ENCODE results near the gene TOMM5. TPM values are rescaled to one million over a fixed set of nuclear protein-coding genes. Genes with fewer than 3 reads are reported as not detected.

TOMM5 gene
- total RNA-seq (2014; rRNA removed; shearing (Covaris generic)): 215 and 224 TPM in 2 replicates

DNA sequence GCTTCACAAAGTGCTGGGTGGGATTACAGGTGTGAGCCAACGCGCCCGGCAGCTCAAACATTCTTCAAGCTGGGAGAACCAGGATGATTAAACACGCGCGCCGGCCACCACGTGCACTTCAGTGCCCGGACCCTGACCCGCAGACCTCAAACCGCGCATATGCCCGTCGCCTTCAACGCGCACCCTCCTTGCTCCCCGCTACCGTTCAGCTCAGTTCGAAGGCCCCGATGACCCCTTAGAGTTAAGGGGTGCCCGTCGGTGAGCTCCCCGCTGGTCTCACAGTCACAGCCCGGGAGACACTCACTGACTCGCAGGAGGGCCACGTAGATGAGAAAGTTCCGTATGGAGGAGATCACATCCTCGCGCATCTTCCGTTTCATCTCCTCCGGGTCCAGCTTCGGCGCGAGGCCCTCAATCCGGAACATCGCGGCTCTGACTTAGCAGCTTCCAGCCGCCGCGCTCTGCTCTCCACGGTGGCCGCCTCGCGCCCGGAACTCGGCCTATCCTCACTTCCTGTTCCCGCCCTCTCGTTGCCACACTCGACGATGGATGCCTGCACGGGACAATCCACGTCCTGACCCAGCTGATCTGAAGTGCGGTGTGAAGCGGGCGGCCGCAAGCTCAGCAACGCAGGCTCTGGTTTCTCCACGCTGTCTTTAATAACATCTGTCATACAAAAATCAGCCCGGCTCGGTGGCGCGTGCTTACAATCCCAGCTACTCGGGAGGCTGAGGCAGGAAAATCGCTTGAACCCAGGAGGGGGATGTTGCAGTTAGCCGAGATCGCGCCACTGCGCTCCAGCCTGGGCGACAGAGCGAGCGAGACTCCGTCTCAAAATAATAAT, at the start of gene TOMM5:
Gene TOMM5, minus strand, starts transcription at position 490 of the 844 bp plus-strand sequence. Its CDS starts 65 bp downstream, at position 425.
- peak; percentile 78 for DNase-seq (ENCODE audit: low spot score)

DNA sequence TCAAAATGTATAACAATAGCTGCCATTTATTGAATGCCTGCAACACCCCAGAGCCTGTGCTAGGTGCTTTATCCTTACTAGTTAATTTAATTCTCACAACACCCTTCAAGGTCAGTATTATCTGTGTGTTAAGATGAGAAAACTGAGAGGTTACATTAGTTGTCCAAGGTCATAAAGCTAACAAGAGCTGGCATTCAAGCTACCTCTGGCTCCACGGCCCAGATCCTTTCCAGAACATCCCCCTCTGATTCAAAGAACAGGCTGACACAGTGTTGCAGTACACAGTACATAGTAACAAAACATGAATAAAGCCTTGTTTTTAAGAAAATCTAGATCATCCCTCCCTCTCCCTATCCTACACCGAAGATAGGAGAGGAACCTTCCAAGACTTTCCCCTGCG, 48.9 kb upstream of the TOMM5 start:
- DNase-seq (ENCODE audit: low spot score): no peak

DNA sequence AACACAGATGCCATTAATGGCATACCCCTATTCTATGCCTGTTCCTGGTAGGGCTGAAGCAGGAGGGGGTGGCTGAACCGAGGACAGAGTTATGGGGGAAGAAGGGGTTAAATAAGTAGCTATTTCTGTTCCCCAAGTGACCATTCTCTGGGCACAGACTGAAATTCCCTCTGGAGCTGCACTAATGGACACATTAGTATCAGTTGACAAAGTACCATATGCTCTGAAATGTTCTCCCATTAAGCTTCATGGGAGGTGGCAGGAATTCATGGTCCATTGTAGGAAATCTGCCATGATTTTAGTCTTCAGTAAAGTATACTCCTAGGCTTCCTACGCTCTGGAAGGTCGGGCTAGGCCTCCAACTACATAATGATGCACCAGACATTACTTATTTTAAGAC, 47.8 kb upstream of the TOMM5 start:
- no peak for DNase-seq (ENCODE audit: low spot score)

DNA sequence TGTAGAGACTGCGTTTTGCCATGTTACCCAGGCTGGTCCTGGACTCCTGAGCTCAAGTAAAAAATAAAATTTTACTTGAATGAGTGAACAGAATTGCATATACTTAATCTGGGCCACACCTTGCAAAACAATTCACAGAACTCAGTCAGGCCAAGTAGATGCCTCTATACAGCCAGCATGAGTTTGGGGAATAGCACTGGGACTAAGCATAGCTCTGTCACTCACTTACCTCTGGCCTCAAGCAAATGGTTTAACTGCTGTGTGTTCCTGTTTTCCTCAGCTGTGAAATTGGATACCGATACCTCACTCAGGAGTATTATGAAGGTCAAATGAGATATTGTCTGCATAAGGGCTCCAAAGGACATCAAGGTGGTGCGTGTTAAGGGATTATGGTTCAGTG, 47.4 kb upstream of the TOMM5 start:
- no peak for DNase-seq (ENCODE audit: low spot score)

DNA sequence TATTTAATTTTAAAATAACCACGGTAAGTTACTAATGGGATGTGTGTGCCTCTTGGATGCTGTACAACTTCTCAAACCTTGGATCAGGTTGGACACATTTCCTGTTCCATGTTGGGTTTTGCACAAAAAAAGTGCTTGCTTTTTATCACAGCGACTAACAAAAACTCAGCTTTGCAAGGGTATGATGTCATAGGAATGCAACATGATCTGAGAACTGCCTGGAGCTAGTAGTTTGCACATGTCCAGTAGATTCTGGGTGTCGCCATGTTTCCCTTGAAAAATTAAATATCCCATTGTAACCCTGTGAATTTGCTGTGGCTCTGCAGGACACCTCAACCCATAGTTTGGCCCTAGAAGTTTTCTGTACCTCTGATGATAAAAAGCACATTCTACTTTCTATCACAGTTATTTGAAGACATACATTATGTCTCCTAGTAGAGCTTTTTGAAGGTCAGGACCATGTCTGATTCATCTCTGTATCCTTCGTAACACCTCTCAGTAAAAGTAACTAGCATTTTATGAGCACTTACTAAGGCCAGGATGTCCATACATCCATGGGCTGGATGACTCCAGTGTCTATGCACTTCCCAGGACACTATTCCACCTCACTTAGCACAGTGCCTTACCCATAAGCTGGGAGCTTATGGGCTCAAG, 46.8 kb upstream of the TOMM5 start:
- no peak for DNase-seq (ENCODE audit: low spot score)

DNA sequence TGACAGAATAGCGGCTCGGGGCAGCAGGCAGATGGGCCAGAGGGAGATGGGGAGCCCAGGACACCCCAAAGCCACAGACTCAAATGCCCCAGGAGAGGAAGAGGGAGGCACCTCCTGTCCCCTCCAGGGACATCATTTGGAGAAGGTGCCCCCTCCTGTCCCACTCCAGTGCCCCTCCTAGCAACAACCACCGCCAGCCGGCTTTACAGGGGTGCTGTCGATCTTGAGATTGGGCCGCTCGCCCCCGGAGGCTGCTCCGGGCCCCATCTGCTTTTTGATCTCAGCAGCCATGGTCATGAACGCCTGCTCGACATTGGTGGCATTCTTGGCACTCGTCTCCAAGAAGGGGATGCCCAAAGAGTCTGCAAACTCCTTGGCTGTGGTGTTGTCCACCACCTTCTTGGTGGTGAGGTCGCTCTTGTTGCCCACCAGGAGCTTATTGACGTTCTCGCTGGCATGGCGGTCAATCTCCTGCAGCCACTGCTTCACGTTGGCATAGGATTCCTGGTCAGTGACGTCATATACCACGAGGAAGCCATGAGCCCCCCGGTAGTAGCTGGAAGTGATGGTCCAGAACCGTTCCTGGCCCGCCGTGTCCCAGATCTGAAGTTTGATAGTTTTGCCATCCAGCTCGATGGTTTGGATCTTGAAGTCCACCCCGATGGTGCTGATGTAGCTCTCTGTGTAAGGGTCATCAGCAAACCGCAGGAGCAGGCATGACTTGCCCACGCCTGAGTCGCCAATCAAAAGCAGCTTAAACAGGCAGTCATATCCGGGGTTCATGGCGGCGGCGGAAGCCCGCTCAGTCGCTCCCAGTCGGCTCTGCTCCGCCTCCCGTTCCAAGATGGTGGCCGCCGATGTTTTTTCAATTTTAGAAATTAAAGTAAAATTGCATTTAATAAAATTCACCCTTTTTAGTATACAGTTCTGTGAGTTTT, 44.4 kb upstream of the TOMM5 start:
- DNase-seq (ENCODE audit: low spot score): no peak

DNA sequence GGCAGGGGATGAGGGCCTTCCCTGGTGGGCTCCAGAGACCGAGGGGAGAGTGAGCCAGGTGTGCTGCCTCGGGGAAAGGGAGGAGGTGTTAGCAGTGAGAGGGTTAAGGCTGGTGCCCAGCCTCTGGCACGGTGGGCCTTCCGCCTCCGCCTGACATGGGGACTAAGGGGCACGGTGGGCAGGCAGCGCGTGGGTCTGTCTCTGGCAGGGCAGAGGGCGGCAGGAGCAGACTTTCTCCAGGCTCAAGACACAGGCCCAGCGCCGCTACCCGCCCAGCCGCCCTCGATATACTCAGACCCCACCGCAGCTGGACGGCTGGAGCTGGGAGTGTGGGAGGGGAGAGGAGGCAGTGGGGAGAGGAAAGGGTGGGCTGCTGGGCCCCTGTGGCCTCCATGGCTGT, 43.4 kb upstream of the TOMM5 start:
- DNase-seq (ENCODE audit: low spot score): no peak

DNA sequence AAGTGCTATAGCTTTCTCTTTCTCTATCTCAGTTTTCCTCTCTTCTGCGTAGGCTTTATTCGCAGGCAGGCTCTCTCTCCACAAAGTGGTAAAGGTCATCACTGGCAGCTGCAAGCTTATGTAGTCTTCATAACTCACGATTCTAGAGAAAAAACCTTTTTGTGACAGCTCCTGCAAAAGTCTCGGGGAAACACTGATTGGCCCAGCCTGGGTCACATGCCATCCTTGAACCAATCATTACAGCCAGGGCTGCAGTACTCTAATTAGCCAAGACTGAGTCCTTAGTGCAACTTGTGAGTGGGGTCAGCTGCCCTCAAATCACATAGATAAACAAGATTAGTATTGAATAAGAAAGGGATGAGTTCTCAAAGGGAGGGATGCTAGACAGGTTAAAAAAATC, 40.1 kb upstream of the TOMM5 start:
- DNase-seq (ENCODE audit: low spot score): no peak

DNA sequence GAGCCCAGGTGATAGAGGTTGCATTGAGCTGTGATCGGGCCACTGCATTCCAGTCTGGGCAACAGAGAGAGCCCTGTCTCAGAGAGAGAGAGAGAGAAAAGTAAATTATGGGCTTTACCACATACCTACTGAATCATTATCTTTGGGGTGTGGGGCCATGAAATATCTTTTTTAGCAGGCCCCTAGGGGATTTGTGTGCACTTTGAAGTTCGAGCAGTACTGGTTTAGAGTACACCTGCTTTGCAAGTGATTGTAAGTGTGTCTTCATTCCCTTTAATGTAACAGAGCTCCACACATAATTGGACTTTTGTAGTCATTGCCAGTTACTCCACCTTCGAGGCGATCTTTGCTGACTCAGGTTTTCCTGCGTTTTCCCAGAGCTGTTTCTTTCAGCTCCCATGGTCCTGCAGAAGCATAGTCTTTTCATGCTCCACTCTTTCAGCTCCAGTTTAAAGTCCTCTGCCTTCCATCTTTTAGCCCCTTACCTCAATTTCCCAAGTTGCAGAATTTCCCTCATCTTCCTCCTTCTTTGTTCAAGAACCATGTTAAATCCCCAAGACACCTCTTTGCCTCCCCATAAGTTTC, 34.4 kb upstream of the TOMM5 start:
- no peak for DNase-seq (ENCODE audit: low spot score)

DNA sequence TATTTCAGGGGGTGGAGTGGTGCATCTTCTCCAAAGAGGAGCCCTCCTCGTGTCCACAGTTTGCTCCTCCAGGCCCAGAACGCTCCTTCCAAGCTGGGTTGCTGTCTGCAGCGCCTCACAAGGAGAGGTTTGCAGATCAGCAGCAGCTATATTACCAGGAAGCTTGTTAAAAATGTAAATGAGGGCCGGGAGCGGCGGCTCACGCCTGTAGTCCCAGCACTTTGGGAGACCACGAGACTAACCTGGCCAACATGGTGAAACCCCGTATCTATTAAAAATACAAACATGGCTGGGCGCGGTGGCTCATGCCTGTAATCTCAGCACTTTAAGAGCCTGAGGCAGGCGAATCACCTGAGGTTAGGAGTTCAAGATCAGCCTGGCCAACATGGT, 33.4 kb upstream of the TOMM5 start:
- no peak for DNase-seq (ENCODE audit: low spot score)

DNA sequence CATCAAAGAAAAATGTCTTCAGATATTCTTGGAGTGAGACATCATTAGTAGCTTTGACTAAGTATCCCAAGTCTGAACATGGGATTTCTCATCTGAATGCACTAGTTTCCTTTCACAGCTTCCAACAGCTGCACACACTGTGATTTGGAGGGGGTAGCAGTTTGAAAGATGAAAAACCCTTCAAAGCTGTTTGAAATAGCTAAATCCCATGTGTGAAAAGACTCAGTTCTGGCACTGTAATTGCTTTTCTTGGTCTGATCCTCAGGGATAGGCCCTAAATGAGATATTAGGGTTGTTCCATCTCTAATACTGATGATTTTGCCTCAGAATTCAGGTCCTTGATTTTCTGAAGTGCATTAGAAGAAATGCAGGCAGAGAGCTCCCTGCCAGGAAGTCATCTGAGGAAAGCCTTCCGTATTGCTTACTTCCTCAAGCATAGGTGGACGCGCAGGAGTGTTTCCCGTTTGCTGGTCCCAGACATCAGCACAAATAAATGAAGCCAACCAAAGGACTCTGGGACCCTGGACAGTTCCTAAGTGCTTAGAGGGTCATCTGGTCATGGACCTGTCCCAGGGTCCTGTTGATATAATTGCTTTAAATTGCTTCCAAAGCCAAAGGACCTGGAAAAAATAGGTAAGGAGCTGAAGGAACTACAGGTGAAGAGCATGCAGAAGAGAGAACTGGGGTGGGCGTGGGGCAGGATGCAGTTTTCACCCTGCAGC, 32.8 kb upstream of the TOMM5 start:
- DNase-seq (ENCODE audit: low spot score): no peak

DNA sequence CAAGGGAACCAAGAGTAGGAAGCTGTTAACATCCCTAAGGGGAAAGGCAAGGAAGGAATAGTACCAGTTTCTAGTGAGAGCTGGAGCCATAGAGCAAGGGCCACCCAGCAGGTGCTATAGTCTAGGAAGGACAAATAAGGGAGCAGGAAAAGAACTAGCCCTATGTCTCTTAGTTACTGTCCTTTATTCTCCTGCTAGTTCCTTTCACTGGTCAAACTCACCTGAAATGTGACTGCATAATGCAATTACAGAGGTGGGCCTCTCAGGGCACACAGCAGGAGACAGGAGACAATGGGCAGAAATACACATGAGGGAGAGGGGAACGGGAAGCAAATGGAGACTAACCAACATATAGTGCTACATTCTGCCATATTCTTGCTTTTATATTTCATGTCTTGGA, 31.7 kb upstream of the TOMM5 start:
- no peak for DNase-seq (ENCODE audit: low spot score)

DNA sequence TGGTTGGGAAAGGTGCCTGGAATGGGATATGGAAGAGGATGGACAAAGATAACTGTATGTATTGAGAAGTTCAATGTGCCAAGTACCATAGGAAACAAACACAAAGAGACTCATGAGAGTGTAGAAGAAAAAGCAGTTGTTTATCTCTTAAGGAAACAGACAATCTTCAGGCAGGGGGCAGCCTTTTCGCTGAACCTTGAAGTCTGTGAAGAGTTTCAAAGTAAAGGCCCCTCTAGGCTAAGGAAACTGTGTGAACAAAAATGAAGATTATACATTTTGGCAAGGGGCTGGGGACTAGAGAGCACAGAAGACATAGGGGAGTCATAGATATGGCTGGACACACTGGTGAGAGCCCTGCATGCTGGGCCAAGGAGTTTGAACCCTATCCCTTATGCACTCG, 30.9 kb upstream of the TOMM5 start:
- no peak for DNase-seq (ENCODE audit: low spot score)

DNA sequence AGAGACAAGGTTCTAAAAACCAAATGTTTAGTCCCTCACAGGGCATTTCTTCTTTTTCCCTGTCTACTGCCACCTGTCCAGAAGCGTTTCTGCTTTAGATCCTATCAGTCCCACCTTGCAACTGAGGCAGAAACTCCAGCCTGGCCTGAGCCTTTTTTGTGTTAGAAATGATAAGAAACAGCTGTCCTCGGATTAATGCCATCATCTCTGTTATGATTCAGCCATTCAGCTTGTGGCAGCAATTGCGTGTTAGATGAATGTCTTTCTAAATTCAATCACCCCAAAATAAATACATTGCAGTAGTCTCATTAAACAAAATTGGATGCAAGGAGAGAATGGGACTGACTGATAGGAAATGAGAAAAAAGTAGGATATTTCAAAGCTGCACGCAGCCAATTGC, 30.1 kb upstream of the TOMM5 start:
- DNase-seq (ENCODE audit: low spot score): no peak

DNA sequence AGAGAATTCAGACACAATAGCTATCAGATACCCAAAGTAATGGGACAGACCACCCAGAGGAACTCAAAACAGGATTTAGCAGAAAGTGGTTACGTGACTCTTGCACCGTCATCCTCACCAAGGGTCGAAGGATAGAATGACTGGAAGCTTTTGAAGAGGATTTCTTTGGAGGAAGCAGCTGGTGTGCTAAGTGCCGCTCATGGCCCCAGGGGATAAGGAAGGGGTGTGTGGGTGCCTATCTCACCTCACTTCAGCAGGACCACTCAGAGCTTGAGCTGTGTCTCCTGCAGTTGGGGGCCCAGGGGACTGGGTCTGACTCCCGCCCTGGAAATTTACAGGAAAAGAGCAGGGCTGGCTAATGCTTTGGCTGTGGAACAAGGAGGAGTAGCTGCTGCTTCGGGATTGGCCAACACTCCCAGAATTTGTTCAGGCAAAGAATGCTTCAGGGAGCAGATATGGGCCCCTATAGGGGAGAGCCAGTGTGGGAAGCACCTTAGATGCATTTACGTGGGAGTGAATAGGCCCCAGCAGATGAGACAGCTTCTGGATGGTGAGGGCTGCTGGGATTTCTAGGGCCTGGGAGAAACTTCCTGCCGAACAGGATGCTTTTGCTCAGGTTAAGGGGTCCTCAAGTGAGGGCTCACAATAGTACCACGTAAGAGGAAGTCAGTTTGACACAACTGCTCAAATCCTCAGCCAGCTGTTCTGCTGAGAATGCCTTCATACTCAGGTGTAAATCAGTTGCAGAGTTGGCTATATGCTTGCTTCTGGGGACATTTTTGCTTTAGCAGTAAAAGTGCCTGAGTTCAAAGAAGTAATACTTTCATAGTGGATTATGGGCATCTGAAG, 29.1 kb upstream of the TOMM5 start:
- no peak for DNase-seq (ENCODE audit: low spot score)

DNA sequence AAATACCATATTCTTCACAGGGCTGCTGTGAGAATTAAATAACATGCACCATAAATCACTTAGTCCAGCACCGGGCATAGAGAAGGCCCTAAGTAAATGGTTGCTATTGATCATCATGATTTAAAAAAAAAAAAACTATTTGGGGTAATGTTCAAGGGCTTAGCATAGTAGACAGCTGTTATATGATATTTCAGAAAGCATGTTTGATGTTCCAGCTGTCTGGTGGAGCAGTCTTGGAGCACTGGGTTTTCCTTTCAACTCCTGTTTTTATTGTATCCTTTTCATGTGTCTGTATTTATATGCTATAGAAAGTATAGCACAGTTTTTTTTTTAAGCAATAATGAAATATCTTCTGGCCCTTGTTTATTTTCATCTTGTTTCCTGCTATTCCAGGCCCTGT, 28.0 kb upstream of the TOMM5 start:
- no peak for DNase-seq (ENCODE audit: low spot score)

DNA sequence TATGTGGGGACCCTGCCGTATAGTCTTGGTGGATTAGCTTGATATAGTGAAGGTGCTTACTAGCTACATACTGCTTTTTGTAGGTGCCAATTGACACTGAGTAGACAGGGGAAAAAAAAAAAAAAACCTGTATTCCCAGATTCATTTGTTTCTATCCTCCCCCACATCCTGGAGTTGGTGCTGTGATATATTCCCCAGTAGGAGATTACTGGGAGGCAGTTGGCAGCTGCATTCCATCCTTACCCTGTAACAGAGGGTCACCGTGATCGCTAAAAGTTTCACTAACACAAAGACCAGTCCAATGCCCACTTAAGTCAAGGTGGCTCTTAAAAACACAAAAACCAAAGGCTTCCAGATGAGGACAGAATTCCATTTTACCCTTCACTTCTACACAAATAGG, 27.4 kb upstream of the TOMM5 start:
- no peak for DNase-seq (ENCODE audit: low spot score)

DNA sequence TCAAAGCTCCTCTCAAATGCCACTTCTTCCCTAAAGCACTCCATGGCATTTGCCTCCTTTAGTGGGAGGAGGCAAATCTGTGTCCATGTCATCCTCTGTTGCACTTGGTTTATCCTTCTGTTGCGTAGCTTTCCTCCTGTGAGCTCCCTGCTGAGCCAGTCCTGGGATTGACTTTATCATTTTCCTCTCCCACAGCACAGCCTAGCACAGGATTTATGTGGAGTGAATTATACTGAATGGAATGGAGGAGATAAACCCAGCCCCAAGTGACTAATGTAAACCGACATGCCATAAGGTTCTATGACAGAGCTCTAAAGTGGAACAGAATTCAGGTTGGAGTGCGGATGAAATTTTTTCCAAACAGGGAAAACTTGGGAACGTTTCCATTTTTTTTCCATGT, 26.4 kb upstream of the TOMM5 start:
- no peak for DNase-seq (ENCODE audit: low spot score)

DNA sequence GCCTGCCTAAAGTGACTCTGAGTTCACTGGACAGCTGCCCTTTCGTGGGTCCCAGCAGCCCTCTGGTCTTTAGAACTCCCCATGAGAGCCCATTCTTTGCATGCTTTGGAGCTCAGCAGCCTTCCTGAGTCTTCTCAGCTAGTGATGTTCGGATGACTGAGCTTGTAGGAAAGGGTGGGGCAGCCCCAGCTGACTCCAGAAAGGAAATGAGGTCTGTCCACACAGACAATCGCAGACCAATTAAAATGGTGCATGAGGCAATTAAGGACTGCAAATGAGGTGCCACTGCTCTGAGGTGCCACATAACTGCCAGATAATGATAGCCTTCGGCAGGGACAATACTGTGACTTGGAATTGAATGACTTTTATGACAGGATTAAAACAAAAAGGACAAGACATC, 25.4 kb upstream of the TOMM5 start:
- no peak for DNase-seq (ENCODE audit: low spot score)

DNA sequence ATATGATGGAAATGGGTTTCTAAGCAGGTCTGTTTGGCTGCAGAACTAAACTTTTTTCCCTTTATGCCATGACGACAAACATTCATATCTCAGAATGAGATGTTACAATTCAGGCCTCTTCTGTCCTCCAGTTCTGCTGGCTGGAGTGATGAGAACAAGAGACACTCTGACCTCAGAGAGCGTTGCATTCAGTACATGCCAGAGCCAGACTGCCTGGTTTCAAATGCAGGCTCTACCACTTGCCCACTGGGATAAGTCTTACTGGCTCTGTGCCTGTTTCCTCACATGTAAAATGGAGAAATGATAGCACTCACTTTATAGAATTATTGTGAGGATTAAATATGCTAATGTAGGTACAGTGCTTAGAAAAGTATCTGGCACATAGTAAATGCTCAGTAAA, 24.8 kb upstream of the TOMM5 start:
- no peak for DNase-seq (ENCODE audit: low spot score)

Data from HT-29 (cell line).